ENCODE measurements around the gene GPRC5B. TPM values are rescaled to one million over a fixed set of nuclear protein-coding genes. Genes with fewer than 3 reads are reported as not detected.

Gene GPRC5B
- polyA plus RNA-seq (2013, experiment 1 of 2; ENCODE audit: insufficient read length), result 0.35 TPM
- polyA plus RNA-seq (2013, experiment 2 of 2; ENCODE audit: insufficient read length), result 0.54 TPM

- no peak for DNase-seq
Measured at GRCh38 chr16:19884611-19885450, at the start of gene GPRC5B. GPRC5B (minus strand) TSS chr16:19884848; CDS start chr16:19872845, 12,003 bp downstream.

GRCh38 chr16:19933740-19934139, 49.1 kb upstream of the GPRC5B start:
- no peak for DNase-seq

- no peak for DNase-seq
Measured at GRCh38 chr16:19929062-19929511, 44.4 kb upstream of the GPRC5B start.

- no peak for DNase-seq
Measured at GRCh38 chr16:19928432-19928831, 43.8 kb upstream of the GPRC5B start.

- DNase-seq, result peak; percentile 86
Measured at GRCh38 chr16:19926449-19927390, 42.1 kb upstream of the GPRC5B start.

GRCh38 chr16:19923396-19923795, 38.7 kb upstream of the GPRC5B start:
- DNase-seq, result no peak

- DNase-seq, result no peak
Measured at GRCh38 chr16:19919142-19919541, 34.5 kb upstream of the GPRC5B start.

GRCh38 chr16:19916064-19916463, 31.4 kb upstream of the GPRC5B start:
- no peak for DNase-seq

- DNase-seq, result no peak
Measured at GRCh38 chr16:19914877-19915276, 30.2 kb upstream of the GPRC5B start.

GRCh38 chr16:19913340-19913645, 28.6 kb upstream of the GPRC5B start:
- DNase-seq, result no peak

GRCh38 chr16:19912455-19913339, 28.0 kb upstream of the GPRC5B start:
- DNase-seq, result peak; percentile 65

GRCh38 chr16:19911747-19912454, 27.3 kb upstream of the GPRC5B start:
- DNase-seq, result no peak

GRCh38 chr16:19911204-19911603, 26.6 kb upstream of the GPRC5B start:
- DNase-seq, result no peak

GRCh38 chr16:19909750-19910322, 25.2 kb upstream of the GPRC5B start:
- no peak for DNase-seq

GRCh38 chr16:19908921-19909320, 24.3 kb upstream of the GPRC5B start:
- DNase-seq, result no peak

- peak; percentile 64 for DNase-seq
Measured at GRCh38 chr16:19907161-19907992, 22.7 kb upstream of the GPRC5B start.

- no peak for DNase-seq
Measured at GRCh38 chr16:19901164-19901563, 16.5 kb upstream of the GPRC5B start.

- no peak for DNase-seq
Measured at GRCh38 chr16:19899605-19899955, 14.9 kb upstream of the GPRC5B start.

- DNase-seq, result peak; percentile 54
Measured at GRCh38 chr16:19898924-19899604, 14.4 kb upstream of the GPRC5B start.

GRCh38 chr16:19898166-19898565, 13.5 kb upstream of the GPRC5B start:
- DNase-seq, result no peak
